Effector memory CD8-positive, alpha-beta T cell (primary cell): Measurements from ENCODE around the gene RAD51AP2.

Experiments
- ATAC-seq: fragments of 150-1000 bp; cut with Tn5 transposase; replicated peaks from 2 replicates; pipeline ENCODE4 v1.10.0; 2021; ENCODE audit warnings: mild to moderate bottlenecking, moderate library complexity
- DNase-seq, 3 experiments: peaks; one replicate each; pipeline ENCODE4 v3.0.0; 2021
- H3K27ac Mint-ChIP-seq, 2 donors: one replicate each; pipeline ENCODE4 v1.8.0; 2022; ENCODE audit warnings: mild to moderate bottlenecking in 2 of 2, mixed read lengths in 2 of 2, moderate library complexity in 2 of 2
- H3K27me3 Mint-ChIP-seq, 2 donors: one replicate each; pipeline ENCODE4 v1.8.0; 2022; ENCODE audit warnings: mixed read lengths in 2 of 2
- H3K36me3 Mint-ChIP-seq: one replicate; pipeline ENCODE4 v1.8.0; 2022; ENCODE audit warnings: mild to moderate bottlenecking, moderate library complexity, mixed read lengths; ENCODE audit not compliant: insufficient read depth
- H3K4me1 Mint-ChIP-seq, 2 donors: one replicate each; pipeline ENCODE4 v1.8.0; 2022; ENCODE audit warnings: low read depth in 2 of 2, mixed read lengths in 2 of 2
- H3K4me3 Mint-ChIP-seq, 2 donors: one replicate each; pipeline ENCODE4 v1.8.0; 2022; ENCODE audit warnings: mild to moderate bottlenecking in 2 of 2, mixed read lengths in 2 of 2, moderate library complexity in 2 of 2
- H3K9me3 Mint-ChIP-seq, 2 donors: one replicate each; pipeline ENCODE4 v1.8.0; 2022; ENCODE audit warnings: mixed read lengths in 2 of 2

Gene RAD51AP2

GRCh38 chr2:17471979-17472378, 46.3 kb downstream of the RAD51AP2 start:
- Mint-ChIP-seq H3K9me3 (peaks cover 7 to 31% of the 10 kb centered on the region in 2 donors), H3K36me3 (no peaks in the 10 kb centered on the region), H3K4me3 (no peak overlapping the region), H3K27ac (no peak overlapping the region), H3K27me3 (no peaks in the 10 kb centered on the region), H3K4me1 (no peaks in the 10 kb centered on the region)
- DNase-seq (no peak), ATAC-seq (no peak)

GRCh38 chr2:17470855-17471641, 47.2 kb downstream of the RAD51AP2 start:
- no peak overlapping the region for H3K4me3 Mint-ChIP-seq
- no peak for DNase-seq
- H3K36me3 Mint-ChIP-seq, result no peaks in the 10 kb centered on the region
- no peak for ATAC-seq
- H3K4me1 Mint-ChIP-seq, result no peaks in the 10 kb centered on the region
- no peak overlapping the region for H3K27ac Mint-ChIP-seq
- H3K9me3 Mint-ChIP-seq, result peaks cover 8 to 31% of the 10 kb centered on the region in 2 donors
- no peaks in the 10 kb centered on the region for H3K27me3 Mint-ChIP-seq

GRCh38 chr2:17461087-17461475, 57.2 kb downstream of the RAD51AP2 start:
- ATAC-seq, result no peak

More at GRCh38 chr2:17461087-17461475, 57.2 kb downstream of the RAD51AP2 start:
- no peak overlapping the region for H3K4me3 Mint-ChIP-seq
- no peaks in the 10 kb centered on the region for H3K4me1 Mint-ChIP-seq
- no peak overlapping the region for H3K27ac Mint-ChIP-seq
- no peak for DNase-seq
- no peaks in the 10 kb centered on the region for H3K36me3 Mint-ChIP-seq
- peaks cover 15% of the 10 kb centered on the region in 2 donors for H3K9me3 Mint-ChIP-seq
- H3K27me3 Mint-ChIP-seq, result no peaks in the 10 kb centered on the region
